Measurements from ENCODE around the gene CCNY.

The CCNY gene

GRCh38 chr10:35487336-35488034, 151.2 kb downstream of the CCNY start:
- TF ChIP-seq CTCF (IDR thresholded peaks at IDR 0.05) = no peak
- H3K9me3 ChIP-seq = no peaks in the 10 kb centered on the region
- no peaks in the 10 kb centered on the region for H3K27me3 ChIP-seq
- H3K4me3 ChIP-seq (ENCODE audit: low read depth in 1 of 2, low read length in 1 of 2) = peak overlapping the region; percentile 25 to 50
- peak overlapping the region; percentile 89 for H3K27ac ChIP-seq
- H3K4me1 ChIP-seq (ENCODE audit: control insufficient read depth in 1 of 2, insufficient read depth in 1 of 2, low read depth in 1 of 2, low read length in 1 of 2) = peaks cover 40 to 43% of the 10 kb centered on the region in 2 experiments
- no peaks in the 10 kb centered on the region for H3K36me3 ChIP-seq

GRCh38 chr10:35488228-35488627, 151.9 kb downstream of the CCNY start:
- Histone ChIP-seq H3K4me1 (ENCODE audit: control insufficient read depth in 1 of 2, insufficient read depth in 1 of 2, low read depth in 1 of 2, low read length in 1 of 2) (peaks cover 40 to 43% of the 10 kb centered on the region in 2 experiments), H3K9me3 (no peaks in the 10 kb centered on the region), H3K4me3 (ENCODE audit: low read depth in 1 of 2, low read length in 1 of 2) (peak overlapping the region in 1 of 2 experiments; percentile 50), H3K36me3 (no peaks in the 10 kb centered on the region), H3K27ac (peak overlapping the region; percentile 89), H3K27me3 (no peaks in the 10 kb centered on the region)
- no peak for TF ChIP-seq CTCF (IDR thresholded peaks at IDR 0.05)

- Histone ChIP-seq H3K27ac (no peak overlapping the region), H3K27me3 (no peaks in the 10 kb centered on the region), H3K36me3 (no peaks in the 10 kb centered on the region)
These were observed 156.3 kb downstream of the CCNY start for GRCh38 chr10:35492386-35493195.

GRCh38 chr10:35493196-35494118, 157.1 kb downstream of the CCNY start:
- H3K27me3 ChIP-seq = no peaks in the 10 kb centered on the region
- H3K9me3 ChIP-seq = no peaks in the 10 kb centered on the region
- no peak for TF ChIP-seq CTCF (IDR thresholded peaks at IDR 0.05)
- H3K27ac ChIP-seq = peak overlapping the region; percentile 53
- peaks cover 33 to 35% of the 10 kb centered on the region in 2 experiments for H3K4me1 ChIP-seq (ENCODE audit: control insufficient read depth in 1 of 2, insufficient read depth in 1 of 2, low read depth in 1 of 2, low read length in 1 of 2)
- H3K4me3 ChIP-seq (ENCODE audit: low read depth in 1 of 2, low read length in 1 of 2) = no peak overlapping the region
- no peaks in the 10 kb centered on the region for H3K36me3 ChIP-seq

More at GRCh38 chr10:35492386-35493195, 156.3 kb downstream of the CCNY start:
- H3K4me3 ChIP-seq (ENCODE audit: low read depth in 1 of 2, low read length in 1 of 2) = no peak overlapping the region
- peaks cover 41 to 43% of the 10 kb centered on the region in 2 experiments for H3K4me1 ChIP-seq (ENCODE audit: control insufficient read depth in 1 of 2, insufficient read depth in 1 of 2, low read depth in 1 of 2, low read length in 1 of 2)
- TF ChIP-seq CTCF (IDR thresholded peaks at IDR 0.05) = no peak
- no peaks in the 10 kb centered on the region for H3K9me3 ChIP-seq

GRCh38 chr10:35495521-35496119, 159.3 kb downstream of the CCNY start:
- Histone ChIP-seq H3K36me3 (no peaks in the 10 kb centered on the region), H3K27ac (peak overlapping the region; percentile 66), H3K27me3 (no peaks in the 10 kb centered on the region), H3K9me3 (no peaks in the 10 kb centered on the region), H3K4me3 (ENCODE audit: low read depth in 1 of 2, low read length in 1 of 2) (no peak overlapping the region), H3K4me1 (ENCODE audit: control insufficient read depth in 1 of 2, insufficient read depth in 1 of 2, low read depth in 1 of 2, low read length in 1 of 2) (peaks cover 28% of the 10 kb centered on the region in 2 experiments)
- TF ChIP-seq CTCF (IDR thresholded peaks at IDR 0.05) = no peak

Measured in neutrophil (primary cell).